Measurements from ENCODE around the gene BTBD7.

GRCh38 chr14:93348292-93348691 is 15.5 kb upstream of the BTBD7 start:
- TF ChIP-seq CTCF (IDR thresholded peaks at IDR 0.05; ENCODE audit: insufficient read depth, low read length, poor library complexity, severe bottlenecking) = no peak
- TF ChIP-seq EZH2phosphoT487 (conservative IDR thresholded peaks at IDR 0.05; ENCODE audit: low read length) = no peak

Data from SU-DHL-6 (cell line).